HepG2 (cell line): ENCODE data around the gene CD248. TPM values are rescaled to one million over a fixed set of nuclear protein-coding genes. Genes with fewer than 3 reads are reported as not detected.
A peak's percentile ranks its signal among the peaks of the same experiment; 100 is the strongest.
"Not testable (repeated sequence)": the region's sequence is repeated elsewhere in the genome, so short reads cannot be mapped to it uniquely, and the experiment has no call there.

Experiments
- JUNB ChIP-seq: sonication (generic); formaldehyde crosslinking; IDR thresholded peaks from 2 replicates; pipeline ENCODE4 v1.8.0; 2022; ENCODE audit warnings: missing genetic modification reagents, mild to moderate bottlenecking, borderline replicate concordance
- LCORL ChIP-seq, 2 experiments: fragments of 450-650 bp in 1 of 2; sonication (generic) in 1 of 2; formaldehyde crosslinking in 1 of 2; IDR thresholded peaks; 2 replicates each; pipeline versions ENCODE4 v1.5.0 to v1.6.1; 2017 to 2020; ENCODE audit warnings: antibody characterized with exemption in 1 of 2, missing genetic modification reagents in 1 of 2
- SP4 ChIP-seq: sonication (generic); formaldehyde crosslinking; IDR thresholded peaks from 2 replicates; pipeline ENCODE4 v1.8.1; 2023; ENCODE audit warnings: mild to moderate bottlenecking, missing genetic modification reagents
- TEAD3 ChIP-seq: optimal IDR thresholded peaks from 2 replicates; pipeline ENCODE3; 2016; ENCODE audit warnings: borderline replicate concordance
- ZNF460 ChIP-seq: sonication (generic); formaldehyde crosslinking; IDR thresholded peaks from 2 replicates; pipeline ENCODE4 v1.5.1; 2020; ENCODE audit warnings: missing genetic modification reagents, mild to moderate bottlenecking, borderline replicate concordance
- polyA plus RNA-seq, 8 experiments: library from polyadenylated mRNA; depleted of rRNA in 3 of 8; stranded (reverse) in 7 of 8; unstranded in 1 of 8; fragments of >200 nt; fragmentation: Illumina TruSeq in 4 of 8; extraction: Trizol in 4 of 8; gene quantifications; 2 replicates each; pipeline versions ENCODE4 v1.2.1 to v1.2.3, GENCODE V29; 2011 to 2016; ENCODE audit warnings: low read depth in 4 of 8, missing spikeins in 1 of 8, mixed read lengths in 1 of 8; ENCODE audit not compliant: insufficient read depth in 1 of 8
- total RNA-seq, 5 experiments: library from RNA; depleted of rRNA; stranded (reverse); fragments of >200 nt; fragmentation: Illumina TruSeq; extraction: Trizol; gene quantifications; 2 replicates each; pipeline ENCODE4 v1.2.3, GENCODE V29; 2016; ENCODE audit warnings: low read depth in 1 of 5
- TF ChIP-seq, protein P1 (sequence below): sonication (generic); formaldehyde crosslinking; IDR thresholded peaks from 2 replicates; pipeline ENCODE4 v1.9.0; 2021; ENCODE audit warnings: mild to moderate bottlenecking, missing genetic modification reagents
- TF ChIP-seq, protein P2 (sequence below), 2 experiments: sonication (generic) in 1 of 2; formaldehyde crosslinking in 1 of 2; IDR thresholded peaks; 2 replicates each; pipeline versions ENCODE4 v1.4.0 to v1.6.1; 2018 to 2020; ENCODE audit warnings: missing genetic modification reagents in 2 of 2, borderline replicate concordance in 1 of 2, low read depth in 1 of 2, mild to moderate bottlenecking in 1 of 2, missing biosample characterization in 1 of 2
- TF ChIP-seq, protein P3 (sequence below): IDR thresholded peaks from 2 replicates; pipeline ENCODE4 v1.6.1; 2016; ENCODE audit warnings: low read depth, borderline replicate concordance
- TF ChIP-seq, protein P4 (sequence below): sonication (generic); formaldehyde crosslinking; IDR thresholded peaks from 2 replicates; pipeline ENCODE4 v1.4.0; 2020; ENCODE audit warnings: missing genetic modification reagents, mild to moderate bottlenecking, borderline replicate concordance

CD248 gene
- total and polyA plus RNA-seq, 2 of the 13 experiments (the other 11 are each of a cell fraction or from before 2014, with no cell fraction given), result 0.25 to 0.35 TPM

DNA sequence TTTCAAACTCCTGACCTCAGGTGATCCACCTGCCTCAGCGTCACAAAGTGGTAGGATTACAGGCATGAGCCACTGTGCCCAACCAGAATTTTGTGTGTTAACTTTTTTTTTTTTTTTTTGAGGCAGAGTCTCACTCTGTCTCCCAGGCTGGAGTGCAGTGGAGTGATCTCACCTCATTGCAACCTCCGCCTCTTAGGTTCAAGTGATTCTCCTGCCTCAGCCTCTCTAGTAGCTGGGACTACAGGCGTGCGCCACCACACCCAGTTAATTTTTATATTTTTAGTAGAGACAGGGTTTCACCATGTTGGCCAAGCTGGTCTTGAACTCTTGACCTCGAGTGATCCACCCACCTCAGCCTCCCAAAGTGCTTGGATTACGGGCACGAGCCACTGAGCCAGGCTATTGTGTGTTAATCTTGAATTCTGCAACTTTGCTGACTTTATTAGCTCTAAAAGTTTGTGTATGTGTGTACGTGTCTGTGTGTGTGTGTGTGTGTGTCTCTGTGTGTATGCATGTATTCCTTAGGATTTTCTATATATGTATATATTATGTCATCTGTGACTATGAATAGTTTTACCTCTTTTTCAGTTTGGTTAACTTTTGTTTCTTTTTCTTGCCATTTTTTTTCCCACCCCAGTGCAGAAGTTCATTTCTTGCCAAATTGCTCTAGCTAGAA, 33.9 kb upstream of the CD248 start (continued):
- TF ChIP-seq, protein P1, sequence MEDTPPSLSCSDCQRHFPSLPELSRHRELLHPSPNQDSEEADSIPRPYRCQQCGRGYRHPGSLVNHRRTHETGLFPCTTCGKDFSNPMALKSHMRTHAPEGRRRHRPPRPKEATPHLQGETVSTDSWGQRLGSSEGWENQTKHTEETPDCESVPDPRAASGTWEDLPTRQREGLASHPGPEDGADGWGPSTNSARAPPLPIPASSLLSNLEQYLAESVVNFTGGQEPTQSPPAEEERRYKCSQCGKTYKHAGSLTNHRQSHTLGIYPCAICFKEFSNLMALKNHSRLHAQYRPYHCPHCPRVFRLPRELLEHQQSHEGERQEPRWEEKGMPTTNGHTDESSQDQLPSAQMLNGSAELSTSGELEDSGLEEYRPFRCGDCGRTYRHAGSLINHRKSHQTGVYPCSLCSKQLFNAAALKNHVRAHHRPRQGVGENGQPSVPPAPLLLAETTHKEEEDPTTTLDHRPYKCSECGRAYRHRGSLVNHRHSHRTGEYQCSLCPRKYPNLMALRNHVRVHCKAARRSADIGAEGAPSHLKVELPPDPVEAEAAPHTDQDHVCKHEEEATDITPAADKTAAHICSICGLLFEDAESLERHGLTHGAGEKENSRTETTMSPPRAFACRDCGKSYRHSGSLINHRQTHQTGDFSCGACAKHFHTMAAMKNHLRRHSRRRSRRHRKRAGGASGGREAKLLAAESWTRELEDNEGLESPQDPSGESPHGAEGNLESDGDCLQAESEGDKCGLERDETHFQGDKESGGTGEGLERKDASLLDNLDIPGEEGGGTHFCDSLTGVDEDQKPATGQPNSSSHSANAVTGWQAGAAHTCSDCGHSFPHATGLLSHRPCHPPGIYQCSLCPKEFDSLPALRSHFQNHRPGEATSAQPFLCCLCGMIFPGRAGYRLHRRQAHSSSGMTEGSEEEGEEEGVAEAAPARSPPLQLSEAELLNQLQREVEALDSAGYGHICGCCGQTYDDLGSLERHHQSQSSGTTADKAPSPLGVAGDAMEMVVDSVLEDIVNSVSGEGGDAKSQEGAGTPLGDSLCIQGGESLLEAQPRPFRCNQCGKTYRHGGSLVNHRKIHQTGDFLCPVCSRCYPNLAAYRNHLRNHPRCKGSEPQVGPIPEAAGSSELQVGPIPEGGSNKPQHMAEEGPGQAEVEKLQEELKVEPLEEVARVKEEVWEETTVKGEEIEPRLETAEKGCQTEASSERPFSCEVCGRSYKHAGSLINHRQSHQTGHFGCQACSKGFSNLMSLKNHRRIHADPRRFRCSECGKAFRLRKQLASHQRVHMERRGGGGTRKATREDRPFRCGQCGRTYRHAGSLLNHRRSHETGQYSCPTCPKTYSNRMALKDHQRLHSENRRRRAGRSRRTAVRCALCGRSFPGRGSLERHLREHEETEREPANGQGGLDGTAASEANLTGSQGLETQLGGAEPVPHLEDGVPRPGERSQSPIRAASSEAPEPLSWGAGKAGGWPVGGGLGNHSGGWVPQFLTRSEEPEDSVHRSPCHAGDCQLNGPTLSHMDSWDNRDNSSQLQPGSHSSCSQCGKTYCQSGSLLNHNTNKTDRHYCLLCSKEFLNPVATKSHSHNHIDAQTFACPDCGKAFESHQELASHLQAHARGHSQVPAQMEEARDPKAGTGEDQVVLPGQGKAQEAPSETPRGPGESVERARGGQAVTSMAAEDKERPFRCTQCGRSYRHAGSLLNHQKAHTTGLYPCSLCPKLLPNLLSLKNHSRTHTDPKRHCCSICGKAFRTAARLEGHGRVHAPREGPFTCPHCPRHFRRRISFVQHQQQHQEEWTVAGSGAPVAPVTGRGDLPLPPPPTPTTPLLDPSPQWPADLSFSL (CRISPR knock-in tag), result 0 out of 2 replicates have a peak, but pooled peaks have one; percentile 35
- TF ChIP-seq LCORL (IDR thresholded peaks at IDR 0.05), result not testable (repeated sequence)
- 0 out of 2 replicates have a peak, but pooled peaks have one; percentile 7 for TF ChIP-seq LCORL (CRISPR knock-in tag; IDR thresholded peaks at IDR 0.05)
- TF ChIP-seq, protein P2, sequence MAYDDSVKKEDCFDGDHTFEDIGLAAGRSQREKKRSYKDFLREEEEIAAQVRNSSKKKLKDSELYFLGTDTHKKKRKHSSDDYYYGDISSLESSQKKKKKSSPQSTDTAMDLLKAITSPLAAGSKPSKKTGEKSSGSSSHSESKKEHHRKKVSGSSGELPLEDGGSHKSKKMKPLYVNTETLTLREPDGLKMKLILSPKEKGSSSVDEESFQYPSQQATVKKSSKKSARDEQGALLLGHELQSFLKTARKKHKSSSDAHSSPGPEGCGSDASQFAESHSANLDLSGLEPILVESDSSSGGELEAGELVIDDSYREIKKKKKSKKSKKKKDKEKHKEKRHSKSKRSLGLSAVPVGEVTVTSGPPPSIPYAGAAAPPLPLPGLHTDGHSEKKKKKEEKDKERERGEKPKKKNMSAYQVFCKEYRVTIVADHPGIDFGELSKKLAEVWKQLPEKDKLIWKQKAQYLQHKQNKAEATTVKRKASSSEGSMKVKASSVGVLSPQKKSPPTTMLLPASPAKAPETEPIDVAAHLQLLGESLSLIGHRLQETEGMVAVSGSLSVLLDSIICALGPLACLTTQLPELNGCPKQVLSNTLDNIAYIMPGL (CRISPR knock-in tag; IDR thresholded peaks at IDR 0.05; ENCODE audit: borderline replicate concordance in 1 of 2, low read depth in 1 of 2), result 0 out of 4 replicates have a peak, but pooled peaks of 1 of the 2 experiments have one; percentile 12
- TF ChIP-seq, protein P3, sequence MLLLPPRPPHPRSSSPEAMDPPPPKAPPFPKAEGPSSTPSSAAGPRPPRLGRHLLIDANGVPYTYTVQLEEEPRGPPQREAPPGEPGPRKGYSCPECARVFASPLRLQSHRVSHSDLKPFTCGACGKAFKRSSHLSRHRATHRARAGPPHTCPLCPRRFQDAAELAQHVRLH (CRISPR knock-in tag), result 0 out of 2 replicates have a peak, but pooled peaks have one; percentile 1
- peak; percentile 7 for TF ChIP-seq TEAD3 (CRISPR knock-in tag)
- peak; percentile 94 for TF ChIP-seq ZNF460 (CRISPR knock-in tag)
- TF ChIP-seq JUNB (CRISPR knock-in tag), result 0 out of 2 replicates have a peak, but pooled peaks have one; percentile 10
- TF ChIP-seq, protein P4, sequence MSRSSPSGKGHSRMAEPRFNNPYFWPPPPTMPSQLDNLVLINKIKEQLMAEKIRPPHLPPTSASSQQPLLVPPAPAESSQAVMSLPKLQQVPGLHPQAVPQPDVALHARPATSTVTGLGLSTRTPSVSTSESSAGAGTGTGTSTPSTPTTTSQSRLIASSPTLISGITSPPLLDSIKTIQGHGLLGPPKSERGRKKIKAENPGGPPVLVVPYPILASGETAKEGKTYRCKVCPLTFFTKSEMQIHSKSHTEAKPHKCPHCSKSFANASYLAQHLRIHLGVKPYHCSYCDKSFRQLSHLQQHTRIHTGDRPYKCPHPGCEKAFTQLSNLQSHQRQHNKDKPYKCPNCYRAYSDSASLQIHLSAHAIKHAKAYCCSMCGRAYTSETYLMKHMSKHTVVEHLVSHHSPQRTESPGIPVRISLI (CRISPR knock-in tag), result peak; percentile 65; the same call in 1 of the 2 replicates
- TF ChIP-seq SP4 (CRISPR knock-in tag), result 0 out of 2 replicates have a peak, but pooled peaks have one; percentile 27
- TF ChIP-seq, all 625 proteins: peak for 20; not testable (repeated sequence) for 605
